PFSK-1 (cell line): ENCODE results near the gene MAD1L1.

ENCODE experiments used
- FOXP2 ChIP-seq: optimal IDR thresholded peaks from 2 replicates; pipeline ENCODE3; 2011; ENCODE audit warnings: borderline replicate concordance, control low read depth, inconsistent platforms; ENCODE audit not compliant: insufficient read depth; ENCODE audit errors: extremely low read length, extremely low read depth
- POLR2AphosphoS5 ChIP-seq: IDR thresholded peaks from 2 replicates; pipeline ENCODE4 v1.6.1; 2012; ENCODE audit warnings: low read depth, mild to moderate bottlenecking, control low read depth, low read length, moderate library complexity
- TF ChIP-seq, protein P1 (sequence below), 2 experiments: IDR thresholded peaks; 2 replicates each; pipeline versions ENCODE4 v1.6.1 to v1.8.0; 2011 to 2012; ENCODE audit warnings: low read depth in 2 of 2, low read length in 2 of 2, control low read depth in 1 of 2, inconsistent platforms in 1 of 2, mild to moderate bottlenecking in 1 of 2, moderate library complexity in 1 of 2; ENCODE audit not compliant: insufficient read depth in 1 of 2

DNA sequence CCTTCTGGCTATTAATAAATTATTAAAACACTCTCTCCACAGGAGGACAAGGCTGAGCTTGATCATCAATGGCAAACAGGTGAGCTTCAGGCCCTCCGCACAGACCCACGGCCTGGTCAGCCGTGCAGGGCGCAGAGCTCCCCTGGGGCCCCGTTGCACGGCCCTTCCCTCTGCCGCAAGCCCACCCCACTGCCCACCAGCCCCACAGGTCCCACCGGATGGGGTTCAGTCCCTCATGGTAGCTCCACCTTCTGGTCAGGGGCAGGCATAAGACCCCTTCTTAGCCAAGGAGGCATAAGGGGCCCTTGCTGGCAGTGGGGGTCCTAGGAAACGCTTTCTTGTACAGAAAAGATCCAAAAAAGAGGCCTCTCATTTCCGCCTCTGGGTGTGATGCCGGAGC, 84.6 kb downstream of the MAD1L1 start:
- TF ChIP-seq FOXP2: no peak
- TF ChIP-seq POLR2AphosphoS5: no peak
- TF ChIP-seq, protein P1, sequence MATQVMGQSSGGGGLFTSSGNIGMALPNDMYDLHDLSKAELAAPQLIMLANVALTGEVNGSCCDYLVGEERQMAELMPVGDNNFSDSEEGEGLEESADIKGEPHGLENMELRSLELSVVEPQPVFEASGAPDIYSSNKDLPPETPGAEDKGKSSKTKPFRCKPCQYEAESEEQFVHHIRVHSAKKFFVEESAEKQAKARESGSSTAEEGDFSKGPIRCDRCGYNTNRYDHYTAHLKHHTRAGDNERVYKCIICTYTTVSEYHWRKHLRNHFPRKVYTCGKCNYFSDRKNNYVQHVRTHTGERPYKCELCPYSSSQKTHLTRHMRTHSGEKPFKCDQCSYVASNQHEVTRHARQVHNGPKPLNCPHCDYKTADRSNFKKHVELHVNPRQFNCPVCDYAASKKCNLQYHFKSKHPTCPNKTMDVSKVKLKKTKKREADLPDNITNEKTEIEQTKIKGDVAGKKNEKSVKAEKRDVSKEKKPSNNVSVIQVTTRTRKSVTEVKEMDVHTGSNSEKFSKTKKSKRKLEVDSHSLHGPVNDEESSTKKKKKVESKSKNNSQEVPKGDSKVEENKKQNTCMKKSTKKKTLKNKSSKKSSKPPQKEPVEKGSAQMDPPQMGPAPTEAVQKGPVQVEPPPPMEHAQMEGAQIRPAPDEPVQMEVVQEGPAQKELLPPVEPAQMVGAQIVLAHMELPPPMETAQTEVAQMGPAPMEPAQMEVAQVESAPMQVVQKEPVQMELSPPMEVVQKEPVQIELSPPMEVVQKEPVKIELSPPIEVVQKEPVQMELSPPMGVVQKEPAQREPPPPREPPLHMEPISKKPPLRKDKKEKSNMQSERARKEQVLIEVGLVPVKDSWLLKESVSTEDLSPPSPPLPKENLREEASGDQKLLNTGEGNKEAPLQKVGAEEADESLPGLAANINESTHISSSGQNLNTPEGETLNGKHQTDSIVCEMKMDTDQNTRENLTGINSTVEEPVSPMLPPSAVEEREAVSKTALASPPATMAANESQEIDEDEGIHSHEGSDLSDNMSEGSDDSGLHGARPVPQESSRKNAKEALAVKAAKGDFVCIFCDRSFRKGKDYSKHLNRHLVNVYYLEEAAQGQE (IDR thresholded peaks at IDR 0.05; ENCODE audit: insufficient read depth in 1 of 2, low read depth in 2 of 2, low read length in 2 of 2): no peak
